GM18868 (cell line): ENCODE results near the gene METRN.

Experiments
- ATAC-seq: cut with Tn5 transposase; IDR thresholded peaks from one replicate; pipeline ENCODE4 v1.9.1; 2021; ENCODE audit warnings: mild to moderate bottlenecking, moderate library complexity; ENCODE audit not compliant: unreplicated experiment

Gene METRN

DNA sequence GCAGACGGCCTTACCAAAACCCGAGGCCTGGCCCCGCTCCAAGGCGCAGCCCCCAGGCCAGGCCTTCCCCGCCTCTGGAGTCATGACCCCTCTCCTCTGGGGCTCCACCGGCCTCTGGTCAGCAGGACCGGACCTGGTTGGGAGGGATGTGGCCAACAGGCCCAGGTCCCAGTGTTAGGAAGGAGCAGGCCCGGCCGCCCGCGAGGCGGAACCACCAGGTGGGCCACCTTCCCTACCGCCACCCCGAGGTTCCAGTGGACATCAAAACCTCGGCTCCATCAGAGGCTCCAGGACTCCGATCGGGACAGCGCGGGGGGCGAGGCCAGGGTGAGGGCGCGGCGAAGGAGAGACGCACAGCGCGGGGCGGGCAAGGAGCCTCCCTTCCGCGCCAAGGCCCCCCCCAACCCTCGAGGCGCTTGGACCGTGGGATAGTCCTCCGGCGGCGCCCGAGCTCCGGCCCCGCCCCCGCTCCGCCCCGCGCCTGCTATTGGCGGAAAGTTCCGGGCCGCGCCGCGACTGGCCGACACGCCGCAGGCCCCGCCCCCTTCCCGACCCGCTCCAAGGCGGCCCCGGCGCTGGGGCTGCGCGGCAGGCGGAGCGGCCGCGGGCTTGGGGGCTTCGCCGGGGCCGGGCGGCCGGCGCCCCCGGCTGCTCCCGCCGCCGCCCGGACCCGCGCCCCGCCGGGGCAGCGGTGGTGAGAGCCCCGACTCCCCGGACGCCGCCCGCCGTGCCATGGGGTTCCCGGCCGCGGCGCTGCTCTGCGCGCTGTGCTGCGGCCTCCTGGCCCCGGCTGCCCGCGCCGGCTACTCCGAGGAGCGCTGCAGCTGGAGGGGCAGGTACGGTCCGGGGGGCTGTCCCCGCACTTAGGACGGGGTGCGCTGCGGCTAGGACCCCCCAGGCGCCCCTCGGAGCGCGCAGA is at the start of gene METRN:
Gene METRN, plus strand, starts transcription at position 561 of the 919 bp plus-strand sequence. Its CDS starts 172 bp downstream, at position 733.
- ATAC-seq = peak; percentile 73

DNA sequence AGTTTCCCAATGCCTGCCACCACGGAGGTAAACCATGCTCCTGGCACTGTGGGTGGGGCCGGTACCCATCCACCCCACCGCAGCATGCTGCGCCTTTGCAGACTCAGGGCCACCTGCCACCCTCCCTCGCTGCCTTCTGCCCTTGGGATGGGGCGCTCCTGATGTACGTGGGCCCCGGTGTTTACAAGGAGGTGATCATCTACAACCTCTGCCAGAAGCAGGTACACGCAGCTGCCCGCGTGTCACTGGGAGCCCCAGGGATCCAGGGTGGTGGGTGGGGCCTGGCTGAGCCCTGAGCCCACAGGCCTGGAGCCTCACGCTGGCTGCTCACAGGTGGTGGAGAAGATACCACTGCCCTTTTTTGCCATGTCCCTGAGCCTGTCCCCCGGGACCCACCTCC is 48.3 kb upstream of the METRN start:
- no peak for ATAC-seq

DNA sequence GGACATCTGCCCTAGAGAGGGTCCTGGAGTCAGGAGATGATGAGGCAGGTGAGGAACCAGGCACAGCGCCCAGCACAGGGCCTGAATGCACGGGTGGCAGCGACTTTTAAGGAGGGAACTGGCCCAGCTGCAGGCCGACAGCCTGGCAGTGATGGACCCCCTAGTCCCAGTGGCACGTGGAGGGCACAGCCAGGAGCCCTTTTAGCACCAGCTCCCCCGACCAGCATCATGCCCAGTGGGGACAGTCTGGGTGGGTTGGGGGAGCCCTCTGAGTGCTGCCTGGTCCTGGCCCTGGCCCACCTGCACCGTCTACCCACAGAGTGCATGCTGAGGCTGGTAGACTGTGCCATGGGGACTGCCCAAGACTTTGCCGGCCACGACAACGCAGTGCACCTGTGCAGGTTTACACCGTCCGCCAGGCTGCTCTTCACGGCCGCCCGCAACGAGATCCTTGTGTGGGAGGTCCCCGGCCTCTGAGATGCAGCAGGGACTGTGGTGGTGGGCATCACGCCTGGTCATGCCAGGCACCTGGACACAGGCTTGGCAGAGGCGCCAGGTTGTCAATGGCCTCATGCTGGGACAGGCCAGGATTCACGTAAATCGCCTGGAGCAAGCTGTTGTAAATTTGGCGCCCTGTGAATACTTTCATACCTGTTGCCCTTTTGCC is 47.7 kb upstream of the METRN start:
- ATAC-seq = no peak

DNA sequence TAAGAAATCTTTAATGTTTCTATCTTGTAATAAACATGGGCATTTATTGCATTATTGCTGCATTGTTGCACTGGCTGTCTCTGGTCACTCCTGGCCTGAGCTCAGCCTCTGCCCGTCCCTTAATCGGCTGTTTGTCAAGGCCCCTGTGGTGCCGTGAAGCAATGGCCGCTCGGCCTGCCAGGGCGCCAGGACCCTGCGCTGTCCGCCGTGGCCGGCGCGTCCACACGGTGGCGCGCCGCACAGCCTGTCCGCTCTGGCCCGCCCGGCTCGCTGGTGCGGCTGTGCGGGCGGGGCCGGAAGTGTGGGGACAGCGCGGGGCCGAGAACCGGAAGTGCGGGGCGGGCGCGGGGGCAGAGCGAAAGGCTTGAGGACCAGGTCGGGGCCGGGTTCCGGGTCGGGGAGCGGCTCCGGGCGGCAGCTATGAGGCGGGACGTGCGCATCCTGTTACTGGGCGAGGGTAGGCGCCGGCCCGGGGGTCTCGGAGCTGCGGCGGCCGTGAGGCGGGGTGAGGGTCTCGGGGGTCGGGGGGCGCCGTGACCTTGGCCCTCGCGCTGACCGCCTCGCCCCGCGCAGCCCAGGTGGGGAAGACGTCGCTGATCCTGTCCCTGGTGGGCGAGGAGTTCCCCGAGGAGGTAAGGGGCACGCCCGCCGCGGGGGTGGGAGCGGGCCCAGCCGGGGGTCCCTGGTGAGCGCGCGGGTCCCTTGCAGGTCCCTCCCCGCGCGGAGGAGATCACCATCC is 47.0 kb upstream of the METRN start, which contains the start of gene RHOT2:
Gene RHOT2, plus strand, starts transcription at position 353 of the 739 bp plus-strand sequence. Its CDS starts 68 bp downstream, at position 421.
- ATAC-seq = peak; percentile 93

DNA sequence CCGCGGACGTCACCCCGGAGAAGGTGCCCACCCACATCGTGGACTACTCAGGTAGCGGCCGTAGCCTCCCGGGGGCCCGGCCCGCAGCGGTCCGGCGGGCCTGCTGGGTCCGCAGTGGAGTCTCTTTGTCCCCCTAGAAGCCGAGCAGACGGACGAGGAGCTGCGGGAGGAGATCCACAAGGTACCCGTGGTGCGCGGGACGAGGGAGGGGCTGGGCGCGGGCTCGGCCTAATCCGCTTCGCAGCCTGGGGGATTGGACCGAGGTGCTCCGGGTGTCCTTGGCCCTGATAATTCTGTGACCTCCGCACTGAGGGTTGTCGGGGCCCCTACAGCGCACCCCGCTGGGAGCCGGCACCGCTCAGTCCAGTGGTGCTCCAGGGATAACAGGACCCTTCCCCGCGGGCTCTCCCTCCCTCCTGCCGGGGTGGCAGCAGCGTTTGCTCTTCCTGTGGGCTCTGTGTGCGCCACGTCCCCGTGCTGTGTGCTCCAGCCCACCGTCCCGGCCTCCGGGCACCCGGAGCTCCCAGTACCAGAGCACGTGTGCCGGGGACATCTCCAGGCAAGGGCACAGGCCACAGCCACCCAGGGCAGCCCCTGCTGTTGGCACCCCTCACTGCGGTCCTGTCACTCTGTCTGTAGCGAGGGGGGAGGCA is 46.3 kb upstream of the METRN start:
- no peak for ATAC-seq

DNA sequence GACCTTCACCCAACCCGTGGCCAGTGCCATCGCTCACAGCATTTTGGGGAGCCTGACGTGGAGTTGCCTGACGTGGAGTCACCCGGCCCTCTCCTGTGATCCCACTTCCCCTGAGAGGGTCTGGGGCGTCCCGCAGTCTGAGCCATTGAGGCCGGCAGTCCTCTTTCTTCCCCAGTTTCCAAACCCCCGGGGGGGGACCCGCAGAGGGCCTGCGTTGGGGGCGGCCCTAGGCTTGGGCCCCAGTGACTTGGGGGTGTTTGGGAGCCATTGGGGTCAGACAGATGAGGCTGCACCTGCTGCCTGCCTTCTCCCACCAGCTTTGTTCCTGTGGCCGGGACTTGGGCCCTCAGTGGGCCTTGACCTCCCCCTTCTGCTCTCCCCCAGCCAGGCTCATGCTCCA is 45.3 kb upstream of the METRN start:
- ATAC-seq = no peak

DNA sequence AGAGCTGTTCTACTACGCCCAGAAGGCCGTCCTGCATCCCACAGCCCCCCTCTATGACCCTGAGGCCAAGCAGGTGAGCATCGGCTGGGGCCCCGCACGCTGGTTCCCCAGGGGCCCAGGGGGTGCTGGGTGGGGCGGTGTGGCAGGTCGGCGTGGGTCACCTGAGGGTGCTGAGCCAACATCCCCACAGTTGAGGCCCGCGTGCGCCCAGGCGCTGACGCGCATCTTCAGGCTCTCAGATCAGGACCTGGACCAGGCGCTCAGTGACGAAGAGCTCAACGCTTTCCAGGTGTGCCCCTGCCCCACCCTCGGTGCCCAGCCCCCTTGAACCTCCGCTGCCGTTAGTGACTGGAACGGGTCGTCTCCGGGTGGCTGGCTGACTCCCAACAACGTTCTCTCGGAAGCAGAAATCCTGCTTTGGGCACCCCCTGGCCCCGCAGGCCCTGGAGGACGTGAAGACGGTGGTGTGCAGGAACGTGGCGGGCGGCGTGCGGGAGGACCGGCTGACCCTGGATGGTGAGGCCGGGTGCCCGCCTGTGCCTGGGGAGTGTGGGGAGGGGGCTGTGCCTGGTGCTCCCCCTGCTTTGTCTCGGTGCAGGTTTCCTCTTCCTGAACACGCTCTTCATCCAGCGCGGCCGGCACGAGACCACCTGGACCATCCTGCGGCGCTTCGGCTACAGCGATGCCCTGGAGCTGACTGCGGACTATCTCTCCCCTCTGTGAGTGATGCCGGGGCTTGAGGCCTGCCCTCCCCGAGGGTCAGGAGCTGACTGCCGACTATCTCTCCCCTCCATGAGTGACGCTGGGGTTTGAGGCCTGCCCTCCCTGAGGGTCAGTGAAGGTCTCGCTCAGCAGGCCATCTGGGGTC is 44.2 kb upstream of the METRN start:
- no peak for ATAC-seq

DNA sequence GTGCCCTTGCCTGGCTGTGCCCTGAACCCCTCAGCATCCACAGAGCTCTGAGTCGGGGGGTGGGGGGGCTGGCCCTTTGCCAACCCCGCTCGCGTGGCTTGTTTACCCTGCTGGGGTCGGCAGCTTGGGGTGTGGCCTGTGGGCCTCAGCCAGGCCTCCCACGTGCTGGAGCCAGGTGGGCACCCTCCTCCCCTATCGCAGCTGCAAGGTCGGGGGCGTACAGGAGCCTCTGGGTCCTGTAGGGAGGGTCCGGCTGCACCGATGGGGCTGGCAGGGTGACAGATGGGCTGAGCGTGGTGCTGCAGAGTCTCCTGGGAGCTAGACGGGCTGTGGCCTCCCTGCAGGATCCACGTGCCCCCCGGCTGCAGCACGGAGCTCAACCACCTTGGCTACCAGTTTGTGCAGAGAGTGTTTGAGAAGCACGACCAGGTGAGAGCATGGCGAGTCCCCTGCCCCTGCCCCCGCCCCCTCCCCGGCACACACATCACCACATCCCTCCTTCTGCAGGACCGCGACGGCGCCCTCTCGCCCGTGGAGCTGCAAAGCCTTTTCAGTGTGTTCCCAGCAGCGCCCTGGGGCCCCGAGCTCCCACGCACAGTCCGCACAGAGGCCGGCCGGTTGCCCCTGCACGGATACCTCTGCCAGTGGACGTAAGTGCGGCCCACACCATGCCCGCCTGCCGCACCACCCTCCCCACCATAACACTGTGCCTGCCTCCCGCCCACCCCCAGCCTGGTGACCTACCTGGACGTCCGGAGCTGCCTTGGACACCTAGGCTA is 43.4 kb upstream of the METRN start:
- no peak for ATAC-seq

DNA sequence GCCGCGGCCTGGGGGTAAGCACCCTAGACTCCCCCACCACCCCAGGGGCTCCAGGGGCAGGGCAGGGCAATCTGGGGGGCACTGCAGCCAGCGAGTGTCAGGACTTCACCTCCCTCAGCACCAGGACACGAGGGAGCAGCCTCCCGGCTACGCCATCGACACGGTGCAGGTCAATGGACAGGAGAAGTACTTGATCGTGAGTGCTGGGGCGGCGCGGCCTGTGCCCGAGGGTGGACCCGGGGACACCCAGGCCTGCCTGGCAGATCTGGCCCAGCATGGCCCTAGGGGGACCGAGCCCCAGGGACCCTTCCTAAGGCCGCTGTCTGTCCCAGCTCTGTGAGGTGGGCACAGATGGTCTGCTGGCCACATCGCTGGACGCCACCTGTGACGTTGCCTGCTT is 42.5 kb upstream of the METRN start:
- ATAC-seq = no peak

DNA sequence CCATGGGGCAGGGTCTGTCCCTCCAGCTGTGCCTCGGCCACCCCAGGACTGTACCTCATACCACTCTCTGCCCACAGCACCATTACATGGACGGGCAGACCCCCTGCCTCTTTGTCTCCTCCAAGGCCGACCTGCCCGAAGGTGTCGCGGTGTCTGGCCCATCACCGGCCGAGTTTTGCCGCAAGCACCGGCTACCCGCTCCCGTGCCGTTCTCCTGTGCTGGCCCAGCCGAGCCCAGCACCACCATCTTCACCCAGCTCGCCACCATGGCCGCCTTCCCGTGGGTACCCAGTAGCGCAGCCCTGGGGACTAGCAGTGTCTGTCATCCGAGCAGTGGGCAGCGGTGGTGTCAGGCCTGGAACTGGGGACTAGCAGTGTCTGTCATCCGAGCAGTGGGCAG is 42.1 kb upstream of the METRN start:
- no peak for ATAC-seq

DNA sequence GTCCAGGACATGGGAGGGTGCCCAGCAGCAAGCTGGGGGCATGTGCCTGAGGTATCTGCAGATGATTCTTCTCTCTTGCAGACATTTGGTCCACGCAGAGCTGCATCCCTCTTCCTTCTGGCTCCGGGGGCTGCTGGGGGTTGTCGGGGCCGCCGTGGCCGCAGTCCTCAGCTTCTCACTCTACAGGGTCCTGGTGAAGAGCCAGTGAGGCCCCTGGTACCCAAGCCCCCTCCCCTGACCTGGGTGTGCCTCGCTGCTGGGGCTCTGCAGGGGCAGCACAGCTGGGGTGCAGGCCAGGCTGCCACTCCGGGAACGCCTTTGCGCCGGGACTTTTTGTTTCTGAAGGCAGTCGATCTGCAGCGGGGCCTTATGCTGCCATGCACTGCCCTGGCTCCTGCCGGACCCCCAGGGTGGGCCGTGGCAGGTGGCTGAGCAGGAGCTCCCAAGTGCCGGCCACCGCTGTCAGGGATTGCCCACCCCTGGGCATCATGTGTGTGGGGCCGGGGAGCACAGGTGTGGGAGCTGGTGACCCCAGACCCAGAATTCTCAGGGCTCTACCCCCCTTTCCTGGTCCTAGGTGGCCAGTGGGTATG is 41.4 kb upstream of the METRN start:
- ATAC-seq = no peak

DNA sequence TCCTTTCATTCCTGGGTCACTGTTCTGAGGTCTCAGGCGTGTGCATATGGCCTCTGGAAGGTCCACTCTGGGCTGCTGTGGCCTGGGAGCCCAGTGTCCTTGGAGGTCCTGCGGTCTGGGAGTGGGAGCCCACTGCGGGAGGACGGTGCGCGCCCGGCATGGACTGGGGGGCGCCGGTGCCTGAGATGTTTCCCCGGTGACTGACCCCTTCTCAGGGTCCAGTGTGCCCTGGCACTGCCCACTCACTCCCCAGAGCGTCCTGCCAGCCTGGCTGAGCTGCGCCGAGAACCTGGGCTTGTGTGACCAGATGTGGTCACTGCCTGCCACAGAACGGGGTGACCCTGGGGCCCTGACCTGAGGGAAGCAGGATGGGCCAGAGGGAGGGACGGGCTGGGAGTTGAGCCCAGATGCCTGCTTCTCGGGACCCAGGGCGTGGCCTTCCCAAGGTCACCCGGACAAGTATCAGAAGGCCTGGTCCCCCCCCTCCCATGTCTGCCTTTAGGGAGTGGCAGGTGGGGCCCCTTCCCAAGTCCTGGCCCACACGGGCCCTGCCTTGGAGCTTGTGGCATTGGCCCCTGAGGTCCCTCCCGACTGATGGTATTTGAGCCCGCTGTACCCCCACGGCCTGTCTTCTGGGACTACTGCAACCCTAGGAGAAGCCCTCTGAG is 40.6 kb upstream of the METRN start:
- no peak for ATAC-seq

DNA sequence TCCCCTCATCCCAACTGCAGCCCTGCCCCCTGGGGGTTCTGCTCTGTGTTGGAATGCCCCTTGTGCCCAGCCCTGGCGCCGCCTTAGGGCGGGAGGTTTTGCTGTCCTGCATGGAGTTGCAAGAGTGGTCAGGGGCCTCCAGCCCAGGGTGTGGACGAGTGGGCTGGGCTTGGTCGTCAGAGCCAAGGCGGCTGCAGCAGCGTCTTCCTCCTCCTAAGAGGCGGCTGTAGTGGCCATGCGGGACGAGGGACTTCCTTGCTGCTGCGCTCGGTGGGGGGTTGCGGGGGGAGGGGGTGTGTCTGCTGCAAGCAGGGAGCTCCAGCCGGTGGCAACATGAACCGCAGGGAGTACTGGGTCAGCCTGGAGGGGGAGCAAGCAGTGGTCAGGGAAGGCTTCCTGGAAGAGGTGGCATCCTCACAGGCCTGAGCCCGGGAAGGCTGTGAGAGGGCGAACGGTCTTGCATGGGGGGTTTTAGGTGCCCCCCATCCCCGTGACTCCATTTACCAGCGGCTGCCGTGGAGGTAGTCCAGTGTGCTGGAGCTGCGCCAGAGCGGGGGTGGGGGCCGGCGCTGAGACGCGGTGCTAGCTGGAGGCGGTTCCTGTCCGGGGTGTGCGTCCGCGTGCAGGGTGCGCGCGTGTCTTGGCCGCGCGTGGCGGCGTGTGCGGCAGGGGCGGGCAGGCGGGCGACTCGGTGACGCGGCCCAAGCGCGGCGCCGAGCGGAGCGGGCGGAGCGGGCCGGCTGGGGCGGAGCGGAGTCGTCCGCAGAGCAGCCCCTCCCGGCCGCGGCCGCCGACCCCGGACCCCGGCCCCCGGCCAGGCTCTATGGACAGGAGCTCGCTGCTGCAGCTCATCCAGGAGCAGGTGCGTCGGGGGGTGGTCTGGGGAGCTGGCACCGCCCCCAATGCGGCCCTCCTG is 39.7 kb upstream of the METRN start, which contains the start of gene RHBDL1:
Gene RHBDL1, plus strand, starts transcription at position 704 of the 916 bp plus-strand sequence. Its CDS starts 120 bp downstream, at position 824.
- no peak for ATAC-seq

DNA sequence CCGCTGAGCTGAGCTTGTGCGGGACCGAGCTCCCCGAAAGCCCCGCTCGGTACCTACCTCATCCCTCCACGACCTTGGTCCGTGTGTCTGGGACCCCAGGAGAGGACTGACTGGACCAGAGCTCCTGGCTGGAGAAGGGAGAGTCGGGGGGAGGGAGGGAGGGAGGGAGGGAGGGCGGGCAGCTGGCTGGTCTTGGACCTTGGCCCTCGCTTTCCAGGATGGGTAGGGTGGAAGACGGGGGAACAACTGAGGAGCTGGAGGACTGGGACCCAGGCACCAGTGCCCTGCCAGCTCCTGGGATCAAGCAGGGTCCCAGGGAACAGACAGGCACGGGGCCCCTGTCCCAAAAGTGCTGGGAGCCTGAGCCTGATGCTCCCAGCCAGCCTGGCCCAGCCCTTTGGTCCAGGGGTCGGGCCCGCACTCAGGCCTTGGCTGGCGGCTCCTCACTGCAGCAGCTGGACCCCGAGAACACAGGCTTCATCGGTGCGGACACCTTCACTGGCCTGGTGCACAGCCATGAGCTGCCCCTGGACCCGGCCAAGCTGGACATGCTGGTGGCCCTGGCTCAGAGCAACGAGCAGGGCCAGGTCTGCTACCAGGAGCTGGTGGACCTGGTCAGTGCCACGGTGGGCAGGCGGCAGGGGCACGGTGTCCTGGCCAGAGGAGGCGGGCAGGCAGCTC is 38.9 kb upstream of the METRN start:
- no peak for ATAC-seq

DNA sequence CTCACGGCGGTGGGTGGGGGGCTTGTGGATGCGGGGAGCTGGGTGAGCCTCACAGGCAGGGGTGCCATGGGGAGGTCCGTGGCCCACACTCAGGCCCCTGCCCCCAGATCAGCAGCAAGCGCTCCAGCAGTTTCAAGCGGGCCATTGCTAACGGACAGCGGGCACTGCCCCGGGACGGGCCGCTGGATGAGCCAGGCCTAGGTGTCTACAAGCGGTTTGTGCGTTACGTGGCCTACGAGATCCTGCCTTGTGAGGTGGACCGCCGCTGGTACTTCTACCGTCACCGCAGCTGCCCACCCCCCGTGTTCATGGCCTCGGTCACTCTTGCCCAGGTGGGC is 38.4 kb upstream of the METRN start:
- ATAC-seq = no peak

DNA sequence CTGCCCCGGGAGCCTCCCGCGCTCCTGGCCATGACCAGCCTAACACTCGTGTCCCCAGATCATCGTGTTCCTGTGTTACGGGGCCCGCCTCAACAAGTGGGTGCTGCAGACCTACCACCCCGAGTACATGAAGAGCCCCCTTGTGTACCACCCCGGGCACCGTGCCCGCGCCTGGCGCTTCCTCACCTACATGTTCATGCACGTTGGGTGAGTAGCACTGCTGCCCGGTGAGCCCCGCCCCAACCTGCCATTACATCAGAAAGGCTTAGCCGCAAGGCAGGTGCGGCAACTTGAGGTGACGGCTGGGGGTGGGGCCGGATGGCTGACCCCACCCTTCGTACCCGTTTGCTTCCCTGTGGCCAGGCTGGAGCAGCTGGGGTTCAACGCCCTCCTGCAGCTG is 38.0 kb upstream of the METRN start:
- no peak for ATAC-seq
